ENCODE results near the gene ERC2.
A peak's percentile ranks its signal among the peaks of the same experiment; 100 is the strongest.

GRCh38 chr3:56347219-56347871, 120.9 kb downstream of the ERC2 start:
- TF ChIP-seq CTCF (conservative IDR thresholded peaks at IDR 0.05; ENCODE audit: low read length) (peak; percentile 78), EZH2phosphoT487 (IDR thresholded peaks at IDR 0.05; ENCODE audit: borderline replicate concordance, low read depth, low read length) (no peak)

Data from OCI-LY7 (cell line).